ENCODE measurements around the gene EMP3. TPM values are rescaled to one million over a fixed set of nuclear protein-coding genes. Genes with fewer than 3 reads are reported as not detected.
A peak's percentile ranks its signal among the peaks of the same experiment; 100 is the strongest.

Gene EMP3
- total RNA-seq, 1 experiment from 2014 or later: 184 TPM

DNA sequence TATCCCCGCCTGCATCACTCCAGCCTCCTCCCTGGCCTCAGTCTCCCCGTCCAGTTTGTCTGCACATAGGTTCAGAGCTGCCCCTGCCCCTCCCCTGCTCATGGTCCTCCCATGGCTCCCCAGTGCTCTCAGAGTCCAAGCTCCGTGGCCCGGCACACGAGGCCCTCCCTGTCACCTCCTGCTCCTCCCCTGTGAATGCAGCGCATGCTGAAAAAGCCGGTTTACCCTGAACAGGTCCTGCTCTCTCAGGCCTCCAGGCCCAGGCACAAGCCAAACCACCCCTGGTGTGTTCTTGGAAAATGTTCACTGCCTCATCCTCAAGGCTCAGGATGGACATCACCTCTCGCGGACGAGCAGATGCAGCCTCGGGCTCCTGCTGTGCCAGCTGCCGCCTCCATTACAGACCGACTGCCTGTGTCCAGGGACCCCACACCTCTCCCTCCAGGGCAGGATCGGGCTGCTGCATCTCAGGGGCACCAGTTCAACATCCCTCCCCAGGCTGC, 13.0 kb downstream of the EMP3 start:
- in situ Hi-C loops (cut with HindIII; ENCODE audit: low pct_unique_long_range_greater_than_20kb, low sequenced_read_pairs): no loop called here
- no peak for DNase-seq (ENCODE audit: low read depth, low spot score)

DNA sequence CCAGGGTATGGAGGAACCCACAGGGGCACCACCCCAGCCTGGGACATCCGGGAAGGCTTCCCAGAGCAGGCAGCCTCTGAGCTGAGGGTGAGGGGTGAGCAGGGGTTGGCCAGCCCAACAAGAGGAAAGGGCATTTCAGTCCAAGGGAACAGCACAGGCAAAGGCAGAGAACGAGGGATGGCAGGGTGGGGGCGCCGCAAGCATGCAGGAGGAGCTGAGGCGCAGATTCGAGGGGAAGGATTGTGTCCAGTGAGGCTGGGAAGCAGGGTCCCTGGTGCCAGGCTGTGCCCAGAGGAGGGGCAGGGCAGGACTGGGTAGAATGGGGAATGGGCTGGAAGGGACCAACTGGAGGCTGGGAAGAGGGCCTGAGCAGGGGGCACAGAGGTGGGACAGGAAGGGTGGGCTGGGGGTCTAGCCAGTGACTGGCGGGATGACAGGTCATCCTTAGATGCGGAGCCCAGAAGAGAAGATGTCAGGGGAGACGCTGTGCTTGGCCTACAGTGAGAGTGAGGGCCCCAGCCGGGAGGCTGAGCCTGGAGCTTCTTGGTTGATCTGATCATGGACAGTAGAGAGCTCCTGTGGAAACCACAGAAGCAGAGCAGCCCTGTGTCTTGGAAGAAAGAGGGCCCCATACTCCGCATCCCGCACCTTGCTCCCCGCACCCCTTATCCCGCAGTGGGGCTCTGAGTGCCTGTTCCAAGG, 13.6 kb downstream of the EMP3 start:
- in situ Hi-C loops (cut with HindIII; ENCODE audit: low pct_unique_long_range_greater_than_20kb, low sequenced_read_pairs): no loop called here
- no peak for DNase-seq (ENCODE audit: low read depth, low spot score)

DNA sequence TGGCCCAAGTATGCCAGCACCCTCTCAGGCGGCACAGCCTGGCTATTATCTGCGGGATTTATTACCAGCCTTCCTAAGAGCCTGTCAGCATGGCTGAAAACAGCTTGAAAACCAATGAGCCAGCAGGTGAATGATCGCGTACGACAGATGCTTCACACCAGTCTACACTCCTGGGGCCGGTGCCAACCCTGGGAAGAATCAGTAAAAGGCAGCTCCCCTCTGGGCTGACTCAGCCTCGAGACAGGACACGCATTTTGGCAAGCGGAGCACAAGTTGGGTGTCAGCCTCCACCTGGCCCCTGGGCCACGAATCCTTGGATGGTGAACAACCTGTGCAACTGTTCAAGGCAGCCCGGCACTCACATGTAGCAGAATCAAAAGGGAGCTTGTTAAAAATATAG, 15.6 kb downstream of the EMP3 start:
- DNase-seq (ENCODE audit: low read depth, low spot score): no peak

DNA sequence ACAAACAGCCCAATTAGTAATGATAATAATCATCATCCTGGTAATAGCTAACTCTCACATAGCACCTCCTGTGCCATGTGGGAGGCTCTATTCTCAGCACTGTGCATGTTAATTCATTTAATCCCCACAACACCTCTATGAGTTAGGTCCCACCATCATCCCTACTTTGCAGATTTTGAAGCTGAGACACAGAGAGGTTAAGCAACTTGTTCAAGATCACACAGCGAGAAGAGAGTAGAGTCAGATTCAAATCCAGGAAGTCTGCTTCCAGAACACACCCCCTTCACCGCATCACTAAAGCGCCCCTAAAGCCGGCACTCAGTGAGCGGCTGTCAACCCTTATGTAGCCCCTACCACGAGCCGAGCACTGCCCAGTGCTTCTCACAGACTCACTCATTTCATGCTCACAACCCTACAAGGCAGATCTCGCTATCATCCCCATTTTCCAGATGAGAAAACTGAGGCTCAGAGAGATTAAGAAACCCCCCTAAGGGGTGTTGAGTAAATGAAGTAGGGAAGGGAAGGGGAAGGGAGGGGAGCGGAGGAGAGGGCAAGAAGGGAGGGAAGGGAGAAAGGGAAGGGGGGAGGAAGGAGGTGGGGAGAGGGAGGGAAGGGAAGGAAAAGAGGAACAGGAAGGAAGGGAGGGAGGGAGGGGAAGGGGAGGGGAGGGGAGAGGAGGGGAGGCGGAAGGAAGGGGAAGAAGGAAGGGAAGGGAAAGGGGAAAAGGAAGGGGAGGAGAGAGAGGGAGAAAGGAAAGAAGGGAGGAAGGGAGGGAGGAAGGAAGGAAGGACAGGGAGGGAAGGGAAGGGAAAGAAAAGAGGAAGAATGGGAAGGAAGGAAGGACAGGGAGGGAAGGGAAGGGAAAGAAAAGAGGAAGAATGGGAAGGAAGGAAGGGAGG, 16.4 kb downstream of the EMP3 start:
- DNase-seq (ENCODE audit: low read depth, low spot score): no peak
- in situ Hi-C loops (cut with HindIII; ENCODE audit: low pct_unique_long_range_greater_than_20kb, low sequenced_read_pairs): no loop called here

More for the DNA sequence above, 15.6 kb downstream of the EMP3 start:
- in situ Hi-C loops (cut with HindIII; ENCODE audit: low pct_unique_long_range_greater_than_20kb, low sequenced_read_pairs): no loop called here

DNA sequence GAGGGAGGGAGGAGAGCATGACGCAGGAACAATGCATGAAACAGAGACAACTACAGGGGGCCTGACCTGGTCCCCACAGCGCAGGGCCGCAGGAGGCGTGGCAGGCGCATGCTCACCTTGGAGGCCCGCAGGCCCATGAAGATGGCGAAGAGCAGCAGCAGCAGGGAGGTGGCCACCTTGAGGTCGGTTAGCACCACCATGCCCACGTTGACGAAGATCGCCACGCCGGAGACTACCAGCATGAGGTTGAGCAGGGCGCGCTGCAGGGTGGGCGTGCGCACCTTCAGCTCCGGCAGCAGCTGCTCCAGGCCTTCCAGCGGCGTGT, 17.0 kb downstream of the EMP3 start:
- no peak for DNase-seq (ENCODE audit: low read depth, low spot score)
- in situ Hi-C loops (cut with HindIII; ENCODE audit: low pct_unique_long_range_greater_than_20kb, low sequenced_read_pairs): no loop called here

DNA sequence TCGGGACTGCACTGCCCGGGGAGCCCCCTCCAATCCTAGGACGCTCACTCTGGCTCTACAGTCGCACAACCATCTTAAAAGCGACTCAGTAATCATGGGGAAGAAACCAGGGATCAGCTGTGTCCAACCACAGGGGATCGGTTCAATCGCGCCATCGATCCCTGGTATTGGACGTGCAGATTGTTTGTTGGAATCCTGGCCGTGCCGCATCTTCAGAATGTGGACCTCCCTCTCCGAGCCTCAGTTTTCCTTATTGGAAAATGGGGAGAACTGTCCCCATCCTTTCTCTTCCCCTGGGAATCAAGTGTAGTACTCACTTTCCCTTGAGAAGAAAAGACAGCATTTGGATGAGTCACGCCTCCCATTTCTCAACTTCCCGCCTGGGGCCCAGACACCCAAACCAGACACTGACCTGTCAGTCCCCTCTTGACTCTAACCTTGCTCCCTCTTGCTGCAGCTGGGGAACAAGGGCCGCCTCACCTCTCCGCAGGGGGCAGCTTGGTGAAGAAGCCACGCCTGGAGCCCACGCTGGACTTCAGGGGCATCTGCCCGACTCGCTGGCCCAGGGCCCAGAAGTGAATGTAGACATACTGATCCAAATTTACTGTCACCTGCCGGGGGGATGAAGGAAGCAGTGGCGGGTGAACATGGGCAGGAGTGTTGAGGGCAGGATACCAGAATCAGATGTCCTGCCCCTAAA, 17.6 kb downstream of the EMP3 start:
- no peak for DNase-seq (ENCODE audit: low read depth, low spot score)
- in situ Hi-C loops (cut with HindIII; ENCODE audit: low pct_unique_long_range_greater_than_20kb, low sequenced_read_pairs): no loop called here

DNA sequence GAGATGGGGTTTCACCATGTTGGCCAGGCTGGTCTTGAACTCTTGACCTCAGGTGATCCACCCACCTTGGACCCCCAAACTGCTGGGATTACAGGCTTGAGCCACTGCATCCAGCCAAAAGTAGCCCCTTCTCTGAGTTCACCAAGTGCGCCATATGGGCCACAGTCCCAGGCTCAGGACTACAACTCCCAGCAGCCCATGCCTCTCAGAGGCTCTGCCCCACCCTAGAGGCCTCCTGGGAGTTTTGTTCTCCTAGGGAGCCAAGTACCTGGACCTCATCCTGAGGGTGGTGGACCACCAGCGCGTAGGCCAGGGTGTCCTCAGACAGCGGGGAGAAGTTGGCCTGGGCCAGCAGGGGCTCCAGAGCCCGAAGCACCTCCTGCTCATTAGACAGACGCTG, 19.5 kb downstream of the EMP3 start:
- in situ Hi-C loops (cut with HindIII; ENCODE audit: low pct_unique_long_range_greater_than_20kb, low sequenced_read_pairs): no loop called here
- DNase-seq (ENCODE audit: low read depth, low spot score): peak; percentile 35

DNA sequence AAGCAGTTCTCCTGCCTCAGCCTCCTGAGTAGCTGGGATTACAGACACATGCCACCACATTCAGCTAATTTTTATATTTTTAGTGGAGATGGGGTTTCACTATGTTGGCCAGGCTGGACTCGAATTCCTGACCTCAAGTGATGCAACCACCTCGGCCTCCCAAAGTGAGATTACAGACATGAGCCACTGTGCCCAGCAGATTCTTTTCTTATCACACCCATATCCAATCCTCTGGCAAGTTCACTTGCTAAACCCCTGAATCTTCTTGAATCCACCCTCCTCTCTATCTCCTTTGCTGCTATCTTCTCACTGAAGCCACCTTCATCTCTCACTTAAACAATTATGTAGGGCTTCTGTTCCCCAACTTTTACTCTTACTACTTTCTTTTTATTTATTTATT, 20.8 kb downstream of the EMP3 start:
- in situ Hi-C loops (cut with HindIII; ENCODE audit: low pct_unique_long_range_greater_than_20kb, low sequenced_read_pairs): no loop called here
- no peak for DNase-seq (ENCODE audit: low read depth, low spot score)

DNA sequence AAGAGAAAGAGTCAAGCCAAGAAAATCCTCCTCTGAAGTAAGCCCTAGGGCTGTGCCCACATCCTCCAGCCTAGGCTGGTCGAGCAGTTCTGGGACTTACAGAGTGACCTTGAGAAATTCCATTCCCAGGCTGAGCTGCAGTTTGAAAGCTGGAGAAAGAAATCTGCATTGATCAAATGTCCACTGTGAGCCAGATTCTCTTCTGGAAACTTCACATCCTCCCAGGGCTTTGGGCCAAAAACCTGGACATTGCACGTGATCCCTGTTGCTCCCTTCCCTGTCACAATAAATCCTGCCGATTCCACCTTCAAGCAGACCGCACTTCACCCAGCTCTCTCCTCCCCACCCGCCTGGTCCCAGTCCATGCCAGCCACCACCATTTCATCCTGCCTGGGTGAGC, 22.7 kb downstream of the EMP3 start:
- DNase-seq (ENCODE audit: low read depth, low spot score): peak; percentile 25
- in situ Hi-C loops (cut with HindIII; ENCODE audit: low pct_unique_long_range_greater_than_20kb, low sequenced_read_pairs): no loop called here

DNA sequence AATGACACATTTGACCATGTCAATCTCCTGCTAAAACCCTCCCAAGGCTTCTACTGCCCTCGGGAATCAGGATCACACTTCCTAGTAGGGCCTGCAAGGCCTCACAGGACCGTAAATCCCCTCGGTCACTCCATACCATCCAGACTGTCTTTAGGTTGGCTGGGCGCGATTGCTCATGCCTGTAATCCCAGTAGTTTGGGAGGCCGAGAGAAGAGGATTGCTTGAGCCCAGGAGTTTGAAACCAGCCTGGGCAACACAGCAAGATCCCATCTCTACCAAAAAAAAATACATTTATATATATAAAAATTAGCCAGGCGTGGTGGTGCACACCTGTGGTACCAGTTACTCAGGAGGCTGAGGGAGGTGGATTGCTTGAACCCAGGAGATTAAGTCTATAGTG, 23.4 kb downstream of the EMP3 start:
- no peak for DNase-seq (ENCODE audit: low read depth, low spot score)
- in situ Hi-C loops (cut with HindIII; ENCODE audit: low pct_unique_long_range_greater_than_20kb, low sequenced_read_pairs): no loop called here

DNA sequence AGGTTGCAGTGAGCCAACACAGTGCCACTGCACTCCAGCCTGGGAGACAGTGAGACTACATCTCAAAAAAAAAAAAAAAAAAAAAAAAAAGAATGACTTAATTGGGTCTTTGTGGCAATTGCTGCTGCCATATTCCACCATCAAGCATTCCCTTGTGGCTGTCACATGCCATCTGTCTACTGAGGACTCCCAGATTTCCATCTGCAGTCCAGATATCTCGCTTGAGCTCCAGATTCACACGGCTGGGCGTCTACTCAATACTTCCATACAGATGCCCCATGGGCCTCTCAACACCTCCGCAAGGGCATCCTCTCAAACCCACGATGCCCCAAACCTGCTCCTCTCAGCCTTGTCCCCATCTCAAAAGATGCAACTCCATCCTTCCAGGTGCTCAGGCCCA, 25.5 kb downstream of the EMP3 start:
- in situ Hi-C loops (cut with HindIII; ENCODE audit: low pct_unique_long_range_greater_than_20kb, low sequenced_read_pairs): no loop called here
- no peak for DNase-seq (ENCODE audit: low read depth, low spot score)

DNA sequence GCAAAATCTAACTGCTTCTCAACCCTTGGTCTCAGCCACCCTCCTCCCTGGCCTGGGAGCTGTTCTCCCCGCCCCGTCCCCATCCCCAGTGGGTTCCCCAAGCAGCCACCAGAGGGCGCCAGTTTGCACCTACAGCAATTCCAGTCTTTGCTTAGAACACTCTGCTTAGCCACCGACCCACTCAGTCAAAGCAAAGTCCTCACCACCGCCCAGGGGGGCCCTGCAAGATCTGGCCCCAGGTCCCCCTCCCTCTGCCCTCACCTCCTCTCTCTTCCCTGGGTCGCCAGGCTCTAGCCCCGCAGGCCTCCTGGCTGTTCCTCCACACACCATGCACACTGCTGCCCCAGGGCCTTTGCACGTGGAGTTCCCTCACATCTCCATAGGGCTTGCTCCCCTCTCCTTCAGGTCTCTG, 26.0 kb downstream of the EMP3 start:
- in situ Hi-C loops (cut with HindIII; ENCODE audit: low pct_unique_long_range_greater_than_20kb, low sequenced_read_pairs): no loop called here
- peak; percentile 76 for DNase-seq (ENCODE audit: low read depth, low spot score)

DNA sequence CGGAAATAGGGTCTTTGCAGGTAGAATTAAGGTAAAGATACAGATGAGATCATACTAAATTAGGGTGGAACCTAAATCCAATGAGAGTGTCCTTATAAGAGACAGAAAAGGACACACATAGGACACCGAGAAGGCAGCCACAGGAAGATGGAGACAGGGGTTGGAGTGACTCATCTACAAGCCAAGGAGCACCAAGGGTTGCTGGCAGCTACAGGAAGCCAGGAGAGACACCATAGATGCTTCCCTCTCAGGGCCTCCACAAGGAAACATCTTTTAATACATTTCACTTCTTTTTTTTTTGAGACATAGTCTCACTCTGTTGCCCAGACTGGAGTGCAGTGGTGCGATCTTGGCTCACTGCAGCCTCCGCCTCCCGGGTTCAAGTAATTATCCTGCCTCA, 28.3 kb downstream of the EMP3 start:
- no peak for DNase-seq (ENCODE audit: low read depth, low spot score)
- in situ Hi-C loops (cut with HindIII; ENCODE audit: low pct_unique_long_range_greater_than_20kb, low sequenced_read_pairs): no loop called here

DNA sequence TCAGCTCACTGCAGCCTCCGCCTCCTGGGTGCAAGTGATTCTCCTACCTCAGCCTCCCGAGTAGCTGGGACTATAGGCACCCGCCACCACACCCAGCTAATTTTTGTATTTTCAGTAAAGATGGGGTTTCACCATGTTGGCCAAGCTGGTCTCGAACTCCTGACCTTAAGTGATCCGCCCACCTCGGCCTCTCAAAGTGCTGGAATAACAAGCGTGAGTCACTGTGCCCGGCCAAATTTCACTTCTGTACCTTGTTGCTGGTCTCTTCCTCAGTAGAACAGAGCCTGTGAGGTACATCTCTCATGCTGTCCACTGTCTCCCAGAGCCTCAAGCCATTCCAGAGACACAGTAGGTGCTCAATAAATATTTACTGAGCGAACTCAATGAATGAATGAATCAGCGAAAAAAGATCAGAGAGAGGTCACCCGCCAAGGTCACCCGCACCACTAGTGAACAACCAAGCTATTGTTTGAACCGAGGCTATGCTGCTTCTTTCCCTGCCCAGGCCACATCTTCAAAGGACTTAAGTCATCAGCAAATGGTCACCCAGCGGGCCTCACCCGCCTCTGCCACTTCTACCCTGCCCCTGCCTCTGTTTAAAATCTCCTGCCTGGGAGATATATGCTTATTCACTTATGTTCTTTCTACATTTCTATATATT, 29.1 kb downstream of the EMP3 start:
- peak; percentile 64 for DNase-seq (ENCODE audit: low read depth, low spot score)
- in situ Hi-C loops (cut with HindIII; ENCODE audit: low pct_unique_long_range_greater_than_20kb, low sequenced_read_pairs): no loop called here

DNA sequence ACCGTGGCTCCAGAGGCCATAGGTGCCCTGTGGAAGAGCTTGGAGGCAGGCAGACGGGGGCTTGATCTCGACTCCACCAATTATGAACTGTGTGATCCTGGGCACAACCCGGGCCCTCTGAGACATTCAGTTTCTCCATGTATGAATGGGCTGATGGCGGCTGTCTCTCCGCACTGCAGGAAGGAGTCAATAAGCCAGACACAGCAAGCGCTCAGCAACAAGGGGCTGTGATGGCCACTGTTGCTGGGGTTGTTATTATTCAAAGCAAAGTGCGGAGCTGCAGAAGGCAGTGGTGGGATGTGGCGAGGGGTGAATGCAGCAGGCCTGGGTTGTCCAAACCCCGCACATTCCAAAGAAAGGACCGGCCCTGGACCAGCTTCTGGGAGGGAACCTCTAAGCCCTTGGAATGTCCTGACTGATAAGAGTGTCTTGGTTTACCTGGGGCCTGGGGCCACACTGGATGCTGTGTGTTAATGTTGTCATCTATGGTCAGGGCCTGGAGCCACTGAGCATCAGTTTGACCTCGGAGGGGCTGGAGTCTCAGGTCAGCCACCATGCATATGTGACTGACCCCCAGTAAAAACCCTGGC, 30.1 kb downstream of the EMP3 start:
- in situ Hi-C loops (cut with HindIII; ENCODE audit: low pct_unique_long_range_greater_than_20kb, low sequenced_read_pairs): no loop called here
- DNase-seq (ENCODE audit: low read depth, low spot score): no peak

DNA sequence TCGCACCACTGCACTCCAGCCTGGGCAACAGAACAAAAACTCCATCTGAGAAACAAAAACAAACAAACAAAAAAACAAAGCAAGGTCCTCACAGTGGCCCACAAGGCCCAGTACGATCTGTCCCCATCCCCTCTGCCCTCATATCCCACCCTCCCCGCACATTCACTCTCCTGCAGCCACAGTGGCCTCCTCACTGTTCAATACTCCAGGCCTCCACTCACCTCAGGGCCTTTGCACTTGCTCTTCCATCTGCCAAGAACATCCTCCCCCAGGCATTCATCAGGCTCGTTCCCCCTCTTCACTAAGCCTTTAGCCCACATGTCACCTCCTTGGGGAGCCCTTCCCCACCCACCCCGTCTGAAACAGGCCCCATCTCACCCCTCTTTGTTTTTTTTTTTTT, 33.8 kb downstream of the EMP3 start:
- in situ Hi-C loops (cut with HindIII; ENCODE audit: low pct_unique_long_range_greater_than_20kb, low sequenced_read_pairs): no loop called here
- DNase-seq (ENCODE audit: low read depth, low spot score): no peak

DNA sequence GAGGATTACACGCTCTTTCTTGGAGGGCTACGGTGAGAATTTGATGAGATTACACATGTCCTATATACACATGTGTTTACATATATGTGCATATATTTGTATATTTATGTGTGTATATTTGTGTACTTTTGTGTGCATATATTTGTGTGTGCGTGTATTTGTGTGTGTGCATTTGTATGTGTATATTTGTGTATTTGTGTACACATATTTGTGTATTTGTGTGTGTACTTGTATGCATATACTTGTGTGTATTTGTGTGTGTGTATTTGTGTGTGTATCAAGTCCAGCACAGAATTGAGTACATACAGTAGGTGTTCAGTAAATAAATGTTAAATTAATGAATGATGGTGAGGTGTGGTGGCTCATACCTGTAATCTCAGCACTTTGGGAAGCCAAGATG, 36.6 kb downstream of the EMP3 start:
- in situ Hi-C loops (cut with HindIII; ENCODE audit: low pct_unique_long_range_greater_than_20kb, low sequenced_read_pairs): no loop called here
- DNase-seq (ENCODE audit: low read depth, low spot score): no peak
